ENCODE results near the gene METTL27.
"Not testable (repeated sequence)": the region's sequence is repeated elsewhere in the genome, so short reads cannot be mapped to it uniquely, and the experiment has no call there.

DNA sequence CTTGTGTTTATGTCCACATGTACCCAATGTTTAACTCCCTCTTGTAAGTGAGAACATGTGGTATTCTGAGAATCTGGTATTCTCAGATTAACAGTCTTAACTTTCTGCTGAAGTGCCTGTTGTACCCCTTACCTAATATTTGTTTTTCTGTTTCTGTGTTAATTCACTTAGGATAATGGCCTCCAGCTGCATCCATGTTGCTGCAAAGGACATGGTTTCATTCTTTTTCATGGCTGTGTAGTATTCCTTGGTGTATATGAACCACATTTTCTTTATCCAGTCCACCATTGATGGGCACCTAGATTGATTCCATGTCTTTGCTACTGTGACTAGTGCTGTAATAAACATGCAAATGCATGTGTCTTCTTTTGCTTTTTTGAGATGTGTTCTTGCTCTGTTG, 47.1 kb downstream of the METTL27 start:
- TF ChIP-seq, protein P1, sequence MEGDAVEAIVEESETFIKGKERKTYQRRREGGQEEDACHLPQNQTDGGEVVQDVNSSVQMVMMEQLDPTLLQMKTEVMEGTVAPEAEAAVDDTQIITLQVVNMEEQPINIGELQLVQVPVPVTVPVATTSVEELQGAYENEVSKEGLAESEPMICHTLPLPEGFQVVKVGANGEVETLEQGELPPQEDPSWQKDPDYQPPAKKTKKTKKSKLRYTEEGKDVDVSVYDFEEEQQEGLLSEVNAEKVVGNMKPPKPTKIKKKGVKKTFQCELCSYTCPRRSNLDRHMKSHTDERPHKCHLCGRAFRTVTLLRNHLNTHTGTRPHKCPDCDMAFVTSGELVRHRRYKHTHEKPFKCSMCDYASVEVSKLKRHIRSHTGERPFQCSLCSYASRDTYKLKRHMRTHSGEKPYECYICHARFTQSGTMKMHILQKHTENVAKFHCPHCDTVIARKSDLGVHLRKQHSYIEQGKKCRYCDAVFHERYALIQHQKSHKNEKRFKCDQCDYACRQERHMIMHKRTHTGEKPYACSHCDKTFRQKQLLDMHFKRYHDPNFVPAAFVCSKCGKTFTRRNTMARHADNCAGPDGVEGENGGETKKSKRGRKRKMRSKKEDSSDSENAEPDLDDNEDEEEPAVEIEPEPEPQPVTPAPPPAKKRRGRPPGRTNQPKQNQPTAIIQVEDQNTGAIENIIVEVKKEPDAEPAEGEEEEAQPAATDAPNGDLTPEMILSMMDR (conservative IDR thresholded peaks at IDR 0.05), result not testable (repeated sequence)
- not testable (repeated sequence) for TF ChIP-seq ZFX (IDR thresholded peaks at IDR 0.05)
